HFFc6 (cell line): ENCODE data around the gene SRPK2. TPM values are rescaled to one million over a fixed set of nuclear protein-coding genes. Genes with fewer than 3 reads are reported as not detected.
A peak's percentile ranks its signal among the peaks of the same experiment; 100 is the strongest.

ENCODE experiments used
- DNase-seq: peaks from one replicate; pipeline ENCODE4 v3.0.0-alpha.2; 2018
- H3K27ac Mint-ChIP-seq: 2 replicates; pipeline ENCODE4 v1.8.0; 2020; ENCODE audit warnings: mild to moderate bottlenecking, mixed read lengths
- H3K27me3 Mint-ChIP-seq: 2 replicates; pipeline ENCODE4 v1.8.0; 2021; ENCODE audit warnings: mild to moderate bottlenecking, moderate library complexity, mixed read lengths; ENCODE audit not compliant: insufficient read depth
- H3K36me3 Mint-ChIP-seq: 2 replicates; pipeline ENCODE4 v1.8.0; 2021; ENCODE audit warnings: low read depth, mixed read lengths
- H3K4me1 Mint-ChIP-seq: 2 replicates; pipeline ENCODE4 v1.8.0; 2020; ENCODE audit warnings: low read depth, mixed read lengths
- H3K4me3 Mint-ChIP-seq: 2 replicates; pipeline ENCODE4 v1.8.0; 2020; ENCODE audit warnings: mild to moderate bottlenecking, moderate library complexity, mixed read lengths
- H3K9me3 Mint-ChIP-seq: 2 replicates; pipeline ENCODE4 v1.8.0; 2020; ENCODE audit warnings: mild to moderate bottlenecking, mixed read lengths
- total RNA-seq, 6 experiments: library from RNA; stranded (reverse); fragmentation: NEBNext Ultra II Directional; extraction: Animal tissue kit (Norgen Biotek cat#: 25700); gene quantifications; 2 replicates in 1 of 6; 3 replicates in 5 of 6; pipeline ENCODE4 v1.2.3, GENCODE V29; 2021
- TF ChIP-seq, protein P1 (sequence below): fragments of 200-600 bp; sonication (generic); IDR thresholded peaks from 2 replicates; pipeline ENCODE4 v1.5.0; 2021; ENCODE audit warnings: antibody characterized with exemption, mild to moderate bottlenecking

SRPK2 gene
- total RNA-seq, 6 experiments from 2014 or later = 45.2 to 49.3 (median 46.7) TPM

DNA sequence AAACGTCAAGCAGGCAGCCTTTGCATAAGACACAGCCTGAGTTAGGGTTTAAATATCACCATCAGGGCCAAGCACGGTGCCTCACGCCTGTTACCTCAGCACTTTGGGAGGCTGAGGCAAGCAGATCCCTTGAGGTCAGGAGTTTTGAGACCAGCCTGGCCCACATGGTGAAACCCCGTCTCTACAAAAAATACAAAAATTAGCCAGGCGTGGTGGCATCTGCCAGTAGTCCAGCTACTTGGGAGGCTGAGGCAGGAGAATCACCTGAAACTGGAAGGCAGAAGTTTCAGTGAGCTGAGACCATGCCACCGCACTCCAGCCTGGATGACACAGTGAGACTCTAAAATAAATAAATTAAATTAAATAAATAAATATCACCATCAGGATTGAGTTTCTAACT, 33.0 kb downstream of the SRPK2 start:
- peaks cover 65% of the 10 kb centered on the region for H3K4me1 Mint-ChIP-seq
- peaks cover 14% of the 10 kb centered on the region for H3K36me3 Mint-ChIP-seq
- no peak overlapping the region for H3K27ac Mint-ChIP-seq
- TF ChIP-seq, protein P1, sequence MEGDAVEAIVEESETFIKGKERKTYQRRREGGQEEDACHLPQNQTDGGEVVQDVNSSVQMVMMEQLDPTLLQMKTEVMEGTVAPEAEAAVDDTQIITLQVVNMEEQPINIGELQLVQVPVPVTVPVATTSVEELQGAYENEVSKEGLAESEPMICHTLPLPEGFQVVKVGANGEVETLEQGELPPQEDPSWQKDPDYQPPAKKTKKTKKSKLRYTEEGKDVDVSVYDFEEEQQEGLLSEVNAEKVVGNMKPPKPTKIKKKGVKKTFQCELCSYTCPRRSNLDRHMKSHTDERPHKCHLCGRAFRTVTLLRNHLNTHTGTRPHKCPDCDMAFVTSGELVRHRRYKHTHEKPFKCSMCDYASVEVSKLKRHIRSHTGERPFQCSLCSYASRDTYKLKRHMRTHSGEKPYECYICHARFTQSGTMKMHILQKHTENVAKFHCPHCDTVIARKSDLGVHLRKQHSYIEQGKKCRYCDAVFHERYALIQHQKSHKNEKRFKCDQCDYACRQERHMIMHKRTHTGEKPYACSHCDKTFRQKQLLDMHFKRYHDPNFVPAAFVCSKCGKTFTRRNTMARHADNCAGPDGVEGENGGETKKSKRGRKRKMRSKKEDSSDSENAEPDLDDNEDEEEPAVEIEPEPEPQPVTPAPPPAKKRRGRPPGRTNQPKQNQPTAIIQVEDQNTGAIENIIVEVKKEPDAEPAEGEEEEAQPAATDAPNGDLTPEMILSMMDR = no peak
- H3K9me3 Mint-ChIP-seq = no peaks in the 10 kb centered on the region; the same call in 1 of the 2 replicates
- no peak for DNase-seq
- H3K27me3 Mint-ChIP-seq = peaks cover 4% of the 10 kb centered on the region; the same call in 1 of the 2 replicates
- H3K4me3 Mint-ChIP-seq = no peak overlapping the region

DNA sequence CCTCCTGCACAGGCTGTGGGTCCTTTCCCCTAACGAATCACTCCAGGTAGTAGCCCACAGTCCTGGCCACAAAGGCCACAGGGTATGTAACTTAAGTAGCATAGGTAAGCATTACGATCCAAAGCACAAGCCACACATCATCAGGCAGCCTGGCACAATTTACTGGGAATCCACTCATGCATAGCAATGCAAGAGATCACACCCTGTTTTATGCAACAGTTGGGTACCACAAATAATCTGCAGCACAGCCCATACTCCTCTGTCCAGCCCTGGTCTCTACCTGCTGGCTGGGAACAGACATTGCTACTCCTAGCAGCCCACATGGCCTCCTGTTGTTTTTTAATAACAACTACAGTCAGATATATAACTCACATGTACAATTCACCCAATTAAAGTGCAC, 34.3 kb downstream of the SRPK2 start:
- Mint-ChIP-seq H3K4me1 (peaks cover 57% of the 10 kb centered on the region), H3K9me3 (no peaks in the 10 kb centered on the region), H3K4me3 (no peak overlapping the region), H3K36me3 (0 out of 2 replicates have a peak, but pooled peaks cover 7% of the 10 kb centered on the region), H3K27ac (no peak overlapping the region), H3K27me3 (peaks cover 4% of the 10 kb centered on the region; the same call in 1 of the 2 replicates)
- no peak for DNase-seq
- TF ChIP-seq, protein P1 = no peak

GRCh38 chr7:105353752-105354328, 34.9 kb downstream of the SRPK2 start:
- Mint-ChIP-seq H3K36me3 (0 out of 2 replicates have a peak, but pooled peaks cover 7% of the 10 kb centered on the region), H3K4me3 (peak overlapping the region; percentile 75), H3K27ac (peak overlapping the region; percentile 96), H3K9me3 (no peaks in the 10 kb centered on the region), H3K27me3 (peaks cover 4% of the 10 kb centered on the region; the same call in 1 of the 2 replicates), H3K4me1 (peaks cover 53% of the 10 kb centered on the region)
- TF ChIP-seq, protein P1 = no peak
- DNase-seq = no peak

GRCh38 chr7:105352901-105353668, 35.6 kb downstream of the SRPK2 start:
- Mint-ChIP-seq H3K4me3 (peak overlapping the region; percentile 75), H3K9me3 (no peaks in the 10 kb centered on the region), H3K27me3 (peaks cover 4% of the 10 kb centered on the region; the same call in 1 of the 2 replicates), H3K27ac (peak overlapping the region; percentile 96), H3K36me3 (0 out of 2 replicates have a peak, but pooled peaks cover 7% of the 10 kb centered on the region), H3K4me1 (peaks cover 47% of the 10 kb centered on the region)
- no peak for DNase-seq
- TF ChIP-seq, protein P1 = no peak

DNA sequence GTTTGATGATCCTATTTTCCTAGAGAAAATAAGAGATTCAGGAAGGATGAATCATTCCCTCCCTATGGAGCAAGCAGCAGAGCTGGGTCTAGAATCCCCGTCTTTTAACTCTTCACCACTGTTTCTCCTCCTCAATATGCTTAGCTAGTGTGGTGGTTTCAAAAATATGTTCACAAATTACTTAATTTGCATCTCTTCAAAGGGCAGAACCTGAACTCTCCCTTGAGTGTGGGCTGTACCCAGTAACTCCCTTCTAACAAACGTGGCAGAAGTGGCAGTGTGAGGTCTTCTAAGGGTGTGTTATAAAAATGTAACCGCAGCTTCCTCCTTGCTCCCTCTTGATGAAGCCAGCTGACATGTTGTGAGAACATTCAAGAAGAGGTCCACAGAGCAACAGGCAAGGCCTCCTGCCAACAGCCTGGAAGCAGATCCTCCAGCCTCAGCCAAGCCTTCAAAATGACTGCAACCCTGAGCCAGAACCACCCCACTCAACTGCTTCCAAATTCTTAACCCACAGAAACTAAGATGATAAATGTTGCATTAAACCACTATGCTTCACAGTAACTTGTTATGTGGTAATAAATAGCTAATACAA, 36.6 kb downstream of the SRPK2 start:
- Mint-ChIP-seq H3K27ac (peak overlapping the region; percentile 96), H3K4me3 (peak overlapping the region; percentile 75), H3K36me3 (0 out of 2 replicates have a peak, but pooled peaks cover 7% of the 10 kb centered on the region), H3K4me1 (peaks cover 47% of the 10 kb centered on the region), H3K9me3 (no peaks in the 10 kb centered on the region), H3K27me3 (no peaks in the 10 kb centered on the region)
- TF ChIP-seq, protein P1 = no peak
- peak; percentile 80 for DNase-seq
